HG03558 (cell line): ENCODE data around the gene CDC42BPG.
A peak's percentile ranks its signal among the peaks of the same experiment; 100 is the strongest.

Source experiments
- ATAC-seq: cut with Tn5 transposase; IDR thresholded peaks from one replicate; pipeline ENCODE4 v1.9.1; 2021; ENCODE audit warnings: moderate number of reproducible peaks; ENCODE audit not compliant: unreplicated experiment; ENCODE audit errors: extremely low read depth

The CDC42BPG gene

GRCh38 chr11:64796047-64796756, 48.3 kb downstream of the CDC42BPG start:
- ATAC-seq = no peak

- no peak for ATAC-seq
These were observed 49.9 kb downstream of the CDC42BPG start for GRCh38 chr11:64794526-64794925.

- ATAC-seq = no peak
These were observed 50.9 kb downstream of the CDC42BPG start for GRCh38 chr11:64793271-64794160.

GRCh38 chr11:64792482-64792881, 52.0 kb downstream of the CDC42BPG start:
- ATAC-seq = no peak

GRCh38 chr11:64791781-64792291, 52.6 kb downstream of the CDC42BPG start:
- no peak for ATAC-seq

- ATAC-seq = no peak
These were observed 54.0 kb downstream of the CDC42BPG start for GRCh38 chr11:64790205-64791095.

GRCh38 chr11:64789331-64790204, 54.9 kb downstream of the CDC42BPG start:
- no peak for ATAC-seq

- no peak for ATAC-seq
These were observed 55.9 kb downstream of the CDC42BPG start for GRCh38 chr11:64788321-64789215.

- ATAC-seq = no peak
These were observed 56.7 kb downstream of the CDC42BPG start for GRCh38 chr11:64787526-64788320.

- no peak for ATAC-seq
These were observed 58.1 kb downstream of the CDC42BPG start for GRCh38 chr11:64786308-64786707.

GRCh38 chr11:64784813-64785581, 59.5 kb downstream of the CDC42BPG start:
- no peak for ATAC-seq

- ATAC-seq = peak; percentile 52
These were observed 65.8 kb downstream of the CDC42BPG start, which contains the start of gene SF1 for GRCh38 chr11:64778473-64779298. TSS of gene SF1 (minus strand) at chr11:64778542. CDS start at chr11:64778392, 150 bp downstream.

GRCh38 chr11:64778223-64778472, 66.3 kb downstream of the CDC42BPG start:
- ATAC-seq = peak; percentile 2

- ATAC-seq = no peak
These were observed 66.8 kb downstream of the CDC42BPG start for GRCh38 chr11:64777449-64778222.

GRCh38 chr11:64776875-64777274, 67.6 kb downstream of the CDC42BPG start:
- ATAC-seq = no peak
